ENCODE data around the gene ABHD1.

DNA sequence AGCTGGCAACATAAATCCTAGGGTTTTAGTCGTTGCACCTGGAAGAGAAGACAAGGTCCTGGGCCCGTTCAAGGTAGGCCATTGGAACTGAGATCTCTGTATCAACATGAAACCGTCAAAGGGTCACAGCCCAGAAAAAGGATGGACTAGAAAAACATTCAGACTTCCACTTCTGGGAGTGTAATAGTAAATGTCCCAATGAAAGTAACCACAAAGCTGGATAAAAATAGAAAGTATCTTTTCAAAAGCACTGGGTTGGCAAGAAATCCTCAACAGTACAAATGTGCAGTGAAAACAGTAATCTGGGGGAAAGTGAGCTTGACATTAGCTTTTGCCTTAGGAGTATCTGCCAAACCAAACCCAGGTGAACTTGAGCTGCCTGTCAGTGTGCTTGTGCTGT is 17.6 kb upstream of the ABHD1 start:
- TF ChIP-seq, protein P1, sequence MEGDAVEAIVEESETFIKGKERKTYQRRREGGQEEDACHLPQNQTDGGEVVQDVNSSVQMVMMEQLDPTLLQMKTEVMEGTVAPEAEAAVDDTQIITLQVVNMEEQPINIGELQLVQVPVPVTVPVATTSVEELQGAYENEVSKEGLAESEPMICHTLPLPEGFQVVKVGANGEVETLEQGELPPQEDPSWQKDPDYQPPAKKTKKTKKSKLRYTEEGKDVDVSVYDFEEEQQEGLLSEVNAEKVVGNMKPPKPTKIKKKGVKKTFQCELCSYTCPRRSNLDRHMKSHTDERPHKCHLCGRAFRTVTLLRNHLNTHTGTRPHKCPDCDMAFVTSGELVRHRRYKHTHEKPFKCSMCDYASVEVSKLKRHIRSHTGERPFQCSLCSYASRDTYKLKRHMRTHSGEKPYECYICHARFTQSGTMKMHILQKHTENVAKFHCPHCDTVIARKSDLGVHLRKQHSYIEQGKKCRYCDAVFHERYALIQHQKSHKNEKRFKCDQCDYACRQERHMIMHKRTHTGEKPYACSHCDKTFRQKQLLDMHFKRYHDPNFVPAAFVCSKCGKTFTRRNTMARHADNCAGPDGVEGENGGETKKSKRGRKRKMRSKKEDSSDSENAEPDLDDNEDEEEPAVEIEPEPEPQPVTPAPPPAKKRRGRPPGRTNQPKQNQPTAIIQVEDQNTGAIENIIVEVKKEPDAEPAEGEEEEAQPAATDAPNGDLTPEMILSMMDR (IDR thresholded peaks at IDR 0.05; ENCODE audit: insufficient read depth, low read depth, low read length), result no peak
- no peak for TF ChIP-seq EZH2 (IDR thresholded peaks at IDR 0.05; ENCODE audit: insufficient read depth, low read length)

Data from astrocyte (in vitro differentiated cells and primary cell).